Memory B cell (primary cell): ENCODE results near the gene BATF.
"Not testable (repeated sequence)": the region's sequence is repeated elsewhere in the genome, so short reads cannot be mapped to it uniquely, and the experiment has no call there.

Source experiments
- ATAC-seq: fragments of 150-1000 bp; cut with Tn5 transposase; 2 replicates; pipeline ENCODE4 v1.10.0; 2021; ENCODE audit warnings: low read depth, mild to moderate bottlenecking, moderate library complexity
- DNase-seq, 2 donors: peaks; one replicate each; pipeline ENCODE4 v3.0.0; 2022; ENCODE audit warnings: low spot score in 2 of 2
- H3K27ac Mint-ChIP-seq: one replicate; pipeline ENCODE4 v1.8.0; 2022; ENCODE audit warnings: mild to moderate bottlenecking, moderate library complexity, mixed read lengths
- H3K27me3 Mint-ChIP-seq: one replicate; pipeline ENCODE4 v1.8.0; 2022; ENCODE audit warnings: mixed read lengths
- H3K36me3 Mint-ChIP-seq: one replicate; pipeline ENCODE4 v1.8.0; 2022; ENCODE audit warnings: mild to moderate bottlenecking, mixed read lengths
- H3K4me1 Mint-ChIP-seq: one replicate; pipeline ENCODE4 v1.8.0; 2022; ENCODE audit warnings: mixed read lengths
- H3K4me3 Mint-ChIP-seq: one replicate; pipeline ENCODE4 v1.8.0; 2022; ENCODE audit warnings: mild to moderate bottlenecking, moderate library complexity, mixed read lengths
- H3K9me3 Mint-ChIP-seq: one replicate; pipeline ENCODE4 v1.8.0; 2022; ENCODE audit warnings: mixed read lengths

Gene BATF

GRCh38 chr14:75522224-75522982 is at the start of gene BATF:
BATF (plus strand) TSS chr14:75522469; CDS start chr14:75522683, 214 bp downstream.
- Mint-ChIP-seq H3K4me3 (peak within 1 kb of the TSS; percentile 100), H3K4me1 (peaks cover 48% of the 10 kb centered on the region), H3K9me3 (no peaks in the 10 kb centered on the region), H3K27ac (peak within 1 kb of the TSS; percentile 93), H3K36me3 (peaks cover 9% of the 10 kb centered on the region), H3K27me3 (no peaks in the 10 kb centered on the region)
- DNase-seq (peak; percentile 47 to 70), ATAC-seq (peak; percentile 78)

GRCh38 chr14:75474127-75474526 is 48.1 kb upstream of the BATF start:
- not testable (repeated sequence) for H3K9me3 Mint-ChIP-seq, H3K4me3 Mint-ChIP-seq, H3K27ac Mint-ChIP-seq

GRCh38 chr14:75476274-75476995 is 45.8 kb upstream of the BATF start:
- DNase-seq (no peak), ATAC-seq (peak; percentile 90)
- peaks cover 4% of the 10 kb centered on the region for H3K36me3 Mint-ChIP-seq
- H3K27ac Mint-ChIP-seq, result no peak overlapping the region
- peaks cover 17% of the 10 kb centered on the region for H3K4me1 Mint-ChIP-seq
- H3K9me3 Mint-ChIP-seq, result no peaks in the 10 kb centered on the region
- H3K4me3 Mint-ChIP-seq, result no peak overlapping the region
- H3K27me3 Mint-ChIP-seq, result peaks cover 1% of the 10 kb centered on the region

More at GRCh38 chr14:75474127-75474526, 48.1 kb upstream of the BATF start:
- not testable (repeated sequence) for H3K27me3 Mint-ChIP-seq, DNase-seq, ATAC-seq
- peaks cover 13% of the 10 kb centered on the region for H3K36me3 Mint-ChIP-seq
- H3K4me1 Mint-ChIP-seq, result peaks cover 20% of the 10 kb centered on the region

GRCh38 chr14:75477881-75478280 is 44.4 kb upstream of the BATF start:
- peaks cover 15% of the 10 kb centered on the region for H3K4me1 Mint-ChIP-seq
- H3K4me3 Mint-ChIP-seq, result no peak overlapping the region
- peaks cover 2% of the 10 kb centered on the region for H3K27me3 Mint-ChIP-seq
- no peaks in the 10 kb centered on the region for H3K9me3 Mint-ChIP-seq
- ATAC-seq (no peak), DNase-seq (no peak)
- peaks cover under 1% of the 10 kb centered on the region for H3K36me3 Mint-ChIP-seq
- no peak overlapping the region for H3K27ac Mint-ChIP-seq

GRCh38 chr14:75479770-75480600 is 42.3 kb upstream of the BATF start:
- DNase-seq, result no peak
- peak; percentile 80 for ATAC-seq
- Mint-ChIP-seq H3K36me3 (no peaks in the 10 kb centered on the region), H3K4me1 (peaks cover 12% of the 10 kb centered on the region), H3K27me3 (peaks cover 2% of the 10 kb centered on the region), H3K4me3 (peak overlapping the region; percentile 4), H3K27ac (peak overlapping the region; percentile 9), H3K9me3 (no peaks in the 10 kb centered on the region)

- no peaks in the 10 kb centered on the region for H3K9me3 Mint-ChIP-seq
- peaks cover 17% of the 10 kb centered on the region for H3K4me1 Mint-ChIP-seq
- H3K27me3 Mint-ChIP-seq, result peaks cover 14% of the 10 kb centered on the region
- DNase-seq, result no peak
- H3K36me3 Mint-ChIP-seq, result no peaks in the 10 kb centered on the region
- no peak overlapping the region for H3K27ac Mint-ChIP-seq
- no peak for ATAC-seq
- no peak overlapping the region for H3K4me3 Mint-ChIP-seq
Measured at GRCh38 chr14:75482366-75482765, 39.9 kb upstream of the BATF start.

GRCh38 chr14:75484711-75485429 is 37.4 kb upstream of the BATF start:
- no peak for DNase-seq
- H3K4me1 Mint-ChIP-seq, result peaks cover 15% of the 10 kb centered on the region
- no peaks in the 10 kb centered on the region for H3K9me3 Mint-ChIP-seq
- H3K4me3 Mint-ChIP-seq, result no peak overlapping the region
- no peak overlapping the region for H3K27ac Mint-ChIP-seq
- peaks cover 18% of the 10 kb centered on the region for H3K27me3 Mint-ChIP-seq
- ATAC-seq, result no peak
- H3K36me3 Mint-ChIP-seq, result no peaks in the 10 kb centered on the region

GRCh38 chr14:75486318-75486717 is 36.0 kb upstream of the BATF start:
- no peak for ATAC-seq
- Mint-ChIP-seq H3K27ac (no peak overlapping the region), H3K4me1 (peaks cover 14% of the 10 kb centered on the region), H3K27me3 (peaks cover 18% of the 10 kb centered on the region), H3K9me3 (no peaks in the 10 kb centered on the region), H3K4me3 (no peak overlapping the region), H3K36me3 (no peaks in the 10 kb centered on the region)
- DNase-seq, result no peak

GRCh38 chr14:75487155-75487671 is 35.1 kb upstream of the BATF start:
- H3K27me3 Mint-ChIP-seq, result peaks cover 16% of the 10 kb centered on the region
- H3K4me1 Mint-ChIP-seq, result peaks cover 14% of the 10 kb centered on the region
- no peak overlapping the region for H3K27ac Mint-ChIP-seq
- no peak for DNase-seq
- H3K36me3 Mint-ChIP-seq, result no peaks in the 10 kb centered on the region
- no peak for ATAC-seq
- H3K9me3 Mint-ChIP-seq, result no peaks in the 10 kb centered on the region
- no peak overlapping the region for H3K4me3 Mint-ChIP-seq

- peak overlapping the region; percentile 37 for H3K4me3 Mint-ChIP-seq
- DNase-seq (no peak), ATAC-seq (peak; percentile 23)
- peaks cover 16% of the 10 kb centered on the region for H3K27me3 Mint-ChIP-seq
- H3K36me3 Mint-ChIP-seq, result no peaks in the 10 kb centered on the region
- H3K9me3 Mint-ChIP-seq, result no peaks in the 10 kb centered on the region
- H3K27ac Mint-ChIP-seq, result no peak overlapping the region
- peaks cover 17% of the 10 kb centered on the region for H3K4me1 Mint-ChIP-seq
Measured at GRCh38 chr14:75489480-75489837, 32.8 kb upstream of the BATF start.

- no peaks in the 10 kb centered on the region for H3K9me3 Mint-ChIP-seq
- peaks cover 11% of the 10 kb centered on the region for H3K27me3 Mint-ChIP-seq
- no peak for ATAC-seq
- DNase-seq, result no peak
- no peak overlapping the region for H3K4me3 Mint-ChIP-seq
- no peaks in the 10 kb centered on the region for H3K36me3 Mint-ChIP-seq
- H3K27ac Mint-ChIP-seq, result no peak overlapping the region
- peaks cover 19% of the 10 kb centered on the region for H3K4me1 Mint-ChIP-seq
Measured at GRCh38 chr14:75491376-75491978, 30.8 kb upstream of the BATF start.

GRCh38 chr14:75492832-75493591 is 29.3 kb upstream of the BATF start:
- no peaks in the 10 kb centered on the region for H3K36me3 Mint-ChIP-seq
- peaks cover 24% of the 10 kb centered on the region for H3K4me1 Mint-ChIP-seq
- peaks cover 2% of the 10 kb centered on the region for H3K27me3 Mint-ChIP-seq
- DNase-seq, result no peak
- H3K9me3 Mint-ChIP-seq, result no peaks in the 10 kb centered on the region
- H3K27ac Mint-ChIP-seq, result no peak overlapping the region
- no peak for ATAC-seq
- H3K4me3 Mint-ChIP-seq, result no peak overlapping the region
